Activated T-helper 9 cell treated with anti-CD3 and anti-CD28 coated beads, Interleukin-2, amount 50 U/mL, for 16 hours (primary cell): ENCODE data around the gene SLC24A5.

Source experiments
- DNase-seq: peaks from one replicate; pipeline ENCODE4 v3.0.0-alpha.2; 2020; ENCODE audit warnings: low read depth

Gene SLC24A5

DNA sequence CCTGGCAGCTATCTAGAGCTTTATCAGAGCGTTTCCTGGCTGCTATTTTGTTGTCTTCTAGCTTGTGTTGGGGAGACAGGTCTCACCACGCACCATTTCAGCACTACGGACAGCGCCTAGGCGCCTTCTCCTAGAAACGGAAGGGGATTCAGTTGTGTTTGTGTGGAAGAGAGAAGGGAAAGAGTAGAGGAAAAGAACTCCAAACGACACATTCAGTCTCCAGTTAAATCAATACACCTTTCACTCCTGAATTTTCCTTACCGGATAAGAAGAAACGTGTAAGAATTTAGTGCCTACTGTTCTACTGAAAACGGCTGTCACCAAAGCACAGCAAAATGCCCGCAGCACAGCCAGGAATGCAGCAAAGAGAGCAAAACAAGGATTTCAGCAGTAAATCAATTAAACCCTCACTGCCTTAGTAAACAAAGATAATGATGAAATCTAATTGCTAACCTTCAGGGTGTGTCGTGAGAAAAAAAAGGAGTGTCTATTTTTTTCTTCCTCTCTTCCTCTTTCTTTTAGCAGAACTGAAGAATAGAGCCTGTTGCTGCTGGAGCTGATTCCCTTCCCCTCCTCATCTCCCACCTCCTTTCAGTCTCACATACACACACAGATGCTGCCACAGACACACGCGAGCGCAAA, 70.3 kb downstream of the SLC24A5 start:
- DNase-seq: no peak

DNA sequence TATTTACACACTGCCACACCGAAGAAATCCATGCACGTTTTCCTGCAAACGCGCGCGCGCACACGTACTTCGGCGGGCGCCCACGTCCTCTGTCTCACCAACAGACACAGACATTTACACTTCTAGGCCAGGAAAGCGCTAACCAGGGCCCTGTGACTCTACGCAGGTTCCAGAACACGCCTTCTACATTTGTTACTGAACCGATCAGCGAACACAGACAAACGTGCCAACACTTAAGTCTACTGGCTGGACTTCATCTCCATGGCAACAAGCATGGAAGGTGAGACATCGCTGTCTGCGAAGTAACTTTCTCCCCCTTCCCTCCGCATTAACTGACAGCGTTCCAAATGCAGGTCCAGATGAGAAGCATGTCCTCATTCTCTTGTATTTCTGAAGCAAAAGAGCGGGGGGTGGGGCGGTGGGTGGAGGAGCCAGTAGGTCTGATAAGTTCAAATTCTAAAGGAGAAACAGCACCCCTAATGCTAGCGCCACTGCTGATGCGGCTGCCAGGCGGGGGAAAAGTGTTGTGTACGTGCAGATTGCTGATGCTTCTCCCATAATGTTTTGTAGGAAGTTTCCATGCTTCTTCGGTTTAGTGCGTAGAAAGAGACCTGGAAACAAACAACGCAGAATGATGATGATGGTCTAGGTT, 70.9 kb downstream of the SLC24A5 start, which contains the start of gene CTXN2:
Gene CTXN2 (plus strand): TSS at position 92 of the 652 bp plus-strand sequence. CDS start 9,636 bp downstream, outside the sequence.
- no peak for DNase-seq
